Pancreas (tissue), 10 donors: ENCODE data around the gene NMRAL1. TPM values are rescaled to one million over a fixed set of nuclear protein-coding genes. Genes with fewer than 3 reads are reported as not detected.

Experiments
- ATAC-seq, 4 donors: fragments of 200-7000 bp; cut with Tn5 transposase; one replicate each; pipeline versions ENCODE4 v1.8.0 to v1.9.1; 2020; ENCODE audit warnings: mild to moderate bottlenecking in 4 of 4, moderate library complexity in 4 of 4
- DNase-seq, 6 donors: peaks; one replicate each; pipeline ENCODE4 v3.0.0-alpha.2; 2020
- FAIRE-seq: peaks from 2 replicates; lab custom pipeline; 2012; peaks lifted over from hg19 to GRCh38; lab: Jason Lieb, UNC
- H3K27ac ChIP-seq, 4 donors: fragments of 200-600 bp; sonication (generic); 1 replicate in 3 of 4; 2 replicates in 1 of 4; pipeline versions ENCODE4 v1.5.0 to v1.8.0; 2020
- H3K27me3 ChIP-seq, 4 donors: fragments of 200-600 bp; one replicate each; pipeline ENCODE4 v1.8.0; 2021
- H3K36me3 ChIP-seq, 3 donors: fragments of 200-600 bp; sonication (generic) in 1 of 3; one replicate each; pipeline versions ENCODE4 v1.5.0 to v1.8.0; 2020 to 2021
- H3K4me1 ChIP-seq, 3 donors: fragments of 200-600 bp; one replicate each; pipeline ENCODE4 v1.8.0; 2021
- H3K4me3 ChIP-seq, 4 donors: fragments of 200-600 bp; sonication (generic) in 2 of 4; one replicate each; pipeline versions ENCODE4 v1.5.0 to v1.8.0; 2020 to 2021
- H3K9me3 ChIP-seq, 4 donors: fragments of 200-600 bp; one replicate each; pipeline ENCODE4 v1.8.0; 2021
- WGBS, 2 donors: extraction: QIAGEN DNeasy Blood & Tissue Kit; methylation state at CpG; one replicate each; pipeline ENCODE4 v1.1.7; 2013; 5-methylcytosine and 5-hydroxymethylcytosine counted together
- intact Hi-C, 3 donors: fragments of 100-400 bp; cut with DNase I; formaldehyde crosslinking; loops; one replicate each; pipeline versions ENCODE4 v1.11.1 to v1.14.2; 2022
- polyA plus RNA-seq, 2 donors: library from polyadenylated mRNA; stranded (reverse); fragments of 200-250 nt; gene quantifications; one replicate each; pipeline ENCODE4 v1.2.3, GENCODE V29; 2013
- total RNA-seq, 6 donors: library from RNA; stranded (reverse); fragmentation: NEBNext Ultra II Directional in 4 of 6; extraction: Animal tissue kit (Norgen Biotek cat#: 25700) in 4 of 6; gene quantifications; one replicate each; pipeline versions ENCODE4 v1.2.1 to v1.2.4, GENCODE V29; 2021 to 2023
- TF ChIP-seq, protein P1 (sequence below), 4 donors: fragments of 200-600 bp; sonication (generic) in 3 of 4; IDR thresholded peaks; one replicate each; pipeline versions ENCODE4 v1.5.0 to v1.8.0; 2021; ENCODE audit warnings: antibody characterized with exemption in 4 of 4
- donor health status: healthy with polysubstance abuse.
- donor health status: DM: no; HTN: no; CAD: no; lungs with moderate emphysema.
- donor health status: DM: no; HTN: no; CAD: no.
- donor health status: control.
- donor health status: control.
- donor health status: Bipolar disorder and iron deficiency.
- donor health status: DM: yes; HTN: yes; CAD: no.
- donor health status: DM: no; HTN: no; CAD: no.
- donor health status: DM: no; HTN: no; CAD: no.
- donor health status: DM: yes; HTN: yes; CAD: no.

The NMRAL1 gene
- total and polyA plus RNA-seq, 8 donors: 21.9 to 84.7 (median 25.1) TPM

DNA sequence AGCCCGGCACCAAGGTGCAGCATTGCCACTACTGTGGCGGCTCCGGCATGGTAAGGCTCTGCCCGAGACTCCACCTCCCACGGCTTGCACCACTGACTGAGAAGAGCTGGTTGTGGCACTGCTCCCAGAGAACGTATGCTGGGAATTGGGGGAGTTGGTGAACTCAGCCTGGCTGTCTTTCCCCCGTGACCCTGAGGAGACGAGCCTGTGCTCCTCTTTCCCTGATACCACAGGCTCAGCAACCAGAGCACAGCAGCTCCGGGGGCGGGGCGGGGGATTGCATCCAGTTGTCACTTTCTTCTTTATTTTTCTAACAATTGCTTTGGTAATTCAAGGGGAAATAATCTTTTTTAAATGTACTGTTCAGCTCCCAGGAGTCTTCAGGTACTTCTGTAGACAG is 32.1 kb downstream of the NMRAL1 start:
- TF ChIP-seq, protein P1, sequence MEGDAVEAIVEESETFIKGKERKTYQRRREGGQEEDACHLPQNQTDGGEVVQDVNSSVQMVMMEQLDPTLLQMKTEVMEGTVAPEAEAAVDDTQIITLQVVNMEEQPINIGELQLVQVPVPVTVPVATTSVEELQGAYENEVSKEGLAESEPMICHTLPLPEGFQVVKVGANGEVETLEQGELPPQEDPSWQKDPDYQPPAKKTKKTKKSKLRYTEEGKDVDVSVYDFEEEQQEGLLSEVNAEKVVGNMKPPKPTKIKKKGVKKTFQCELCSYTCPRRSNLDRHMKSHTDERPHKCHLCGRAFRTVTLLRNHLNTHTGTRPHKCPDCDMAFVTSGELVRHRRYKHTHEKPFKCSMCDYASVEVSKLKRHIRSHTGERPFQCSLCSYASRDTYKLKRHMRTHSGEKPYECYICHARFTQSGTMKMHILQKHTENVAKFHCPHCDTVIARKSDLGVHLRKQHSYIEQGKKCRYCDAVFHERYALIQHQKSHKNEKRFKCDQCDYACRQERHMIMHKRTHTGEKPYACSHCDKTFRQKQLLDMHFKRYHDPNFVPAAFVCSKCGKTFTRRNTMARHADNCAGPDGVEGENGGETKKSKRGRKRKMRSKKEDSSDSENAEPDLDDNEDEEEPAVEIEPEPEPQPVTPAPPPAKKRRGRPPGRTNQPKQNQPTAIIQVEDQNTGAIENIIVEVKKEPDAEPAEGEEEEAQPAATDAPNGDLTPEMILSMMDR (IDR thresholded peaks at IDR 0.05): no peak
- Histone ChIP-seq H3K36me3 (peaks cover 0 to 82% (median 45%) of the 10 kb centered on the region in 3 donors), H3K27ac (no peak overlapping the region), H3K9me3 (no peaks in the 10 kb centered on the region), H3K4me3 (no peak overlapping the region), H3K27me3 (no peaks in the 10 kb centered on the region), H3K4me1 (no peaks in the 10 kb centered on the region)
- no peak for DNase-seq
- FAIRE-seq: no peak
- intact Hi-C loops: no loop called here
- no peak for ATAC-seq
- 92% methylated on average over 11 of the region's 11 CpGs for WGBS, 2 donors

DNA sequence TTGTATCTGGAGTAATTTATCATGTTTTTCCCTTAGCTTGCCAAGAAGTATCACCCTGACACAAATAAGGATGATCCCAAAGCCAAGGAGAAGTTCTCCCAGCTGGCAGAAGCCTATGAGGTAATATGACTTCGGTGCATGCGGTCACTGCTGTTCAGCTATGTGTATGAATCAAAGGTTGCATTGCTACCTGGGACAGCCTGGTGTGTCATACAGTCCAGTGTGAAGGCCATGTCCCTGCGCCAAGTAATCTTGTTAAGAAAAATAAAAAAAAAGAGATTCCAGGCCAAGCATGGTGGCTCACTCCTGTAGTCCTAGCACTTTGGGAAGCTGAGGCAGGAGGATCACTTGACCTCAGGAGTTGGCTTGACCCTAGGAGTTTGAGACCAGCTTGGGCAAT is 37.1 kb downstream of the NMRAL1 start:
- H3K4me3 ChIP-seq: no peak overlapping the region
- H3K9me3 ChIP-seq: no peaks in the 10 kb centered on the region
- no peak overlapping the region for H3K27ac ChIP-seq
- no peak for ATAC-seq
- 89 to 95% methylated on average over 3 of the region's 3 CpGs for WGBS, 2 donors
- H3K36me3 ChIP-seq: peaks cover 0 to 46% (median 17%) of the 10 kb centered on the region in 3 donors
- no peaks in the 10 kb centered on the region for H3K27me3 ChIP-seq
- no peaks in the 10 kb centered on the region for H3K4me1 ChIP-seq
- DNase-seq: no peak
- intact Hi-C loops: no loop called here
- TF ChIP-seq, protein P1 (IDR thresholded peaks at IDR 0.05): no peak
- FAIRE-seq: no peak

DNA sequence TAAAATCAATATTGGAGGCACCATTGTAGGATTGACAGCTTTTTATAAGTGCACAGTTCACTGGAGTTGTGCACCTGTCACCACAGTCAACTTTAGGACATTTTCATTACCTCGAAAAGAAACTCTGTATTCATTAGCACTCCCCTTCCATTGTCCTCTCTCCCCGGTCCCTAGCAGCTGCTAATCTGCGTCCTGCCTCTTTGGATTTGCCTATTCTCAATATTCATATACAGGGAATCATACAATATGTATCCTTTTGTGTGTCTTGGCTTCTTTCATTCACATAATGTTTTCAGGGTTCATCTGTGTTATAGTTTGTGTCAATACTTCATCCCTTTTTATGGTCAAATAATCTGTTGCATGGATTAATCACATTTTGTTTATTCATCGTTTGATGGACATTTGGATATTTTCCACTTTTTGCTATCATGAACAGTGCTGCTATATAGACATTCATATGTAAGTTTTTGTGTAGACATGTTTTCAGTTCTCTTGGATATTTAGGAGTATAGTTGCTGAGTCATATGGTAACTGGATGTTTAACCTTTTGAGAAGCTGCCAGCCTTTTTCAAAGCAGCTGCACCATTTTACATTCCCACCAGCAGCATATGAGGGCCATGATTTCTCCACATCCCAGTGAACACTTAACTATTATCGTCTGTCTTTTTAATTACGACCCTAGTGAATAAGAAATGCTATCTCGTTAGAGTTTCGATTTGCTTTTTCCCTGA is 38.9 kb downstream of the NMRAL1 start:
- H3K36me3 ChIP-seq: peaks cover 0 to 38% (median 5%) of the 10 kb centered on the region in 3 donors

DNA sequence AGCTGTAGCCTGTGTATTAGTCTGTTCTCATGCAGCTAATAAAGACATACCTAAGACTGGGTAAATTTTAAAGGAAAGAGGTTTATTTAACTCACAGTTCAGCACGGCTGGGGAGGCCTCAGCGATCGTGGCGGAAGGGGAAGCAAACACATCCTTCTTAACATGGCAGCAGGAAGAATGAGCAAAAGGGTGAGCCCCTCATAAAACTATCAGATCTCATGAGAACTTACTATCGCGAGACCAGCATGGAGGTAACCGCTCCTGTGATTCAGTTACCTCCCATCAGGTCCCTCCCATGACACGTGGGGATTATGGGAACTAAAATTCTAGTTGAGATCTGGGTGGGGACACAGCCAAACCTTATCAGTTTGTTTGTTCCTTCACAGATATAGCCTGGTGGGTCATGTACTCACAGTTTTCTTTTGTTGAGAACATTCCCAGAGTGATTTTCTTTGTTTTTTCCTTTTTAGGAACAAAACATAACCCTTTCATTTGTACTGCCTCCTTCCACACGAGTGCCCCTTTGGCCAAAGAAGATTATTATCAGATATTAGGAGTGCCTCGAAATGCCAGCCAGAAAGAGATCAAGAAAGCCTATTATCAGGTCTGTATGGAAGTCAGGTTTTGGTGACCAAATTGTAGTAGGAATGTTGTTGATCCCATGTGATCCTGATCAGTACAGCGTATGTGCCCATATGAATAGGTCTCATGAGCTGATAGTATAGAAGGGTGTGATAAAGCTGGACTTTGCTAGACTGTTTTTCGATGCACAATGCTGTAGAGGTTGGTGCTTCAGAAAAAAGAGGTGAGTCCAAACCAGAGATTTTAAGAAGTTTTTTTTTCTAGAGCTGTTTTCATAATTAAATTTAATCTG is 40.3 kb downstream of the NMRAL1 start:
- no peak for FAIRE-seq
- no peak for DNase-seq
- ATAC-seq: peak in 1 of 4 donors; percentile 35
- peaks cover 0 to 27% (median 5%) of the 10 kb centered on the region in 3 donors for H3K36me3 ChIP-seq
- H3K27ac ChIP-seq: no peak overlapping the region
- TF ChIP-seq, protein P1 (IDR thresholded peaks at IDR 0.05): no peak
- H3K4me3 ChIP-seq: no peak overlapping the region
- intact Hi-C loops: no loop called here
- H3K4me1 ChIP-seq: no peaks in the 10 kb centered on the region
- no peaks in the 10 kb centered on the region for H3K9me3 ChIP-seq
- H3K27me3 ChIP-seq: no peaks in the 10 kb centered on the region
- WGBS, 2 donors: 75 to 77% methylated on average over 12 of the region's 12 CpGs

More for the DNA sequence above, 38.9 kb downstream of the NMRAL1 start:
- H3K27me3 ChIP-seq: no peaks in the 10 kb centered on the region
- 75 to 84% methylated on average over 8 of the region's 8 CpGs for WGBS, 2 donors
- DNase-seq (no peak), FAIRE-seq (no peak), ATAC-seq (no peak)
- H3K27ac ChIP-seq: no peak overlapping the region
- H3K9me3 ChIP-seq: no peaks in the 10 kb centered on the region
- TF ChIP-seq, protein P1 (IDR thresholded peaks at IDR 0.05): no peak
- H3K4me3 ChIP-seq: no peak overlapping the region
- intact Hi-C loops: no loop called here
- no peaks in the 10 kb centered on the region for H3K4me1 ChIP-seq
